LoVo (cell line): ENCODE data around the gene PLAC8L1.

Experiments used
- DNase-seq: peaks from one replicate; pipeline ENCODE4 v3.0.0-alpha.2; 2016; ENCODE audit warnings: low spot score

PLAC8L1 gene

GRCh38 chr5:146079695-146080373, 25.5 kb downstream of the PLAC8L1 start:
- DNase-seq = peak; percentile 41

GRCh38 chr5:146078566-146078965, 26.8 kb downstream of the PLAC8L1 start:
- no peak for DNase-seq

DNA sequence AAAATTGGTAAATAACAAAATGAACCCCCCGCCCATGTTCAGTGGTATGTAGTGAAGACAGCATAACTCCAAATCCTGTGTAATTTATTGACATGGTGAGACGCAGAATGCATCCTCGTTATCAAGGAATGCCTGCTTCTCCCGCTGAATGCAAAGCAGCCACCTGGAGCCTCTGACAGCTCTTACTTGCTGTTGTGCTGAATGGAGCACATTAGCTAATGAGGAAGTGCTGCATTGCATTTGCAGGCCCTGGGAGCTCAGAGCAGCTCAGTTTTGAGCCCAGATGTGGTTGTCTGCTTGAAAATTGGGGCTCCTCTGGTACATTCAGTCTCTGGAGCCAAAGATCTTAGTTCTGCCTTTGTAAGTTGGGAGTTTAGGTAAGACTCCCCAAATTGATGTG, 28.9 kb downstream of the PLAC8L1 start:
- no peak for DNase-seq

- DNase-seq = no peak
Observed at GRCh38 chr5:146076028-146076427, 29.3 kb downstream of the PLAC8L1 start.

- DNase-seq = no peak
Observed at GRCh38 chr5:146073239-146073900, 32.0 kb downstream of the PLAC8L1 start.

- no peak for DNase-seq
Observed at GRCh38 chr5:146072595-146072994, 32.8 kb downstream of the PLAC8L1 start.

DNA sequence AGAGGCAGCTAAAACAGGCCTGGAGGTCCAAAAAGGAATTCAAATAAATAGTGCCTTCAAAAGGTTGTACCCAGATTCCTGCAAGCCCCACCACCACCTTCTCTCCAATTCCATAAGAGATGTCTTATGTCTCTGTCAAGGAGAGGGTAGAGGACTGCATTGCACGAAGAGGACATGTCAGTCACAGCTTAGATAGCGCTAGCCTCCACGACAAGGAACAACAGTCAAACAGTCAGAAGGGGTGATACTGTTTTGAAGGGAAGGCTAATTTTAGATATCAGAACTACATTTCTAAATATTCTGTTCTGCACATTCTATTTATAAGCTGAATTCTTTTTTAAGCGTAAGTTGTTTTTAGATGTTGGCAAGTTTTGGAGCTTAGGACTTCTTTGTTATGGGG, 34.2 kb downstream of the PLAC8L1 start:
- no peak for DNase-seq

DNA sequence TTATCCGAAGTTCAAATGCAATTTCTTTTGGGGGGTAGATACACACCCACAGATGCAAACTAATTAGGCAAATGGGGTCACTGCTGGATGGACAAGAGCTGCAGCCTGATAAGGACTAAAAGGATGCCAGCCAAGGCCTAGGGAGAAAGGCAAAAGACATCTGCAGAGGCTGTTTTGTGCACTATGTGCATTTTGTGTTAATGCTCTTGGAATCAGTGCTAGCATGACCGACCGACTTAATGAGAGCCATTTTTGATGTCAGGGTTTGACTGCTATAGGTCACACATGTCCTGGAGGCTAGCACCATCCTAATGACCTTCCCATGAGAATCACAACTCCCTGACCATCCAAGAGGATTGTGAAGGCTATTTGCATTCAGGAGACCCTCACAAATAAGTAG, 34.6 kb downstream of the PLAC8L1 start:
- no peak for DNase-seq

GRCh38 chr5:146069780-146070099, 35.6 kb downstream of the PLAC8L1 start:
- DNase-seq = no peak

DNA sequence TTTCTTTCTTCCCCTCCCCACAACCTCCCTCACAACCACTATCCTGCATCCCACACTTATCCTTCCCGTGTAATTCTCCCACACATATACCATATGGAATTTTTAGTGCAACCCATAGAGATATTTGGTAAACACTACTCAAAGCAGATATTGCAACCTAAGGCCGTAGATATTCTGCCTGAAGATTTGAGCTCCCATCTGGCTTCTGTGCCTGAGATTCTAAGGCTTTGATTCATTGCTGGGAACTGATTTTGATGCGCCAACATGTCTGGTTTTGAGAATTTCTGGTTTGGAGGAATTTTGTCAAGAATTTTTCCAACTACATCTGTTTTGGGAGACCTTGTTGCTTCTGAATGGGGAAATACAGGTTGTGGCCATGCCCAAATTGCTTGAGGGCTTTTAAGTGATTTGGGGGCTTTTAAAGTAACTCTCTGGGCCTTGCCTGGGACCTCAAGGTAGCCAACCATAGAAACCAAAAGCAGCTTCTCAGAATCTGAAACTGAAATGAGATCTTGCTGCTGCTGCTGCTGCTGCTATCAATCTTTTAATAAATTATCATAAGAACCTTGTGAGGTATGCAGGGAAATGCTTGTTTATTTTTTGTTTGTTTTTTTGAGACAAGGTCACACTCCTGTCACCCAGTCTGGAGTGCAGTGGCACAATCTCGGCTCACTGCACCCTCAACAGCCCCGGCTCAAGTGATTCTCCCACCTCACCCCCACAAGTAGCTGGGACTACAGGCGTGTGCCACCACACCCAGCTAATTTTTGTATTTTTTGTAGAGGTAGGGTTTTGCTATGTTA, 36.2 kb downstream of the PLAC8L1 start:
- DNase-seq = no peak

GRCh38 chr5:146068206-146068605, 37.2 kb downstream of the PLAC8L1 start:
- no peak for DNase-seq

DNA sequence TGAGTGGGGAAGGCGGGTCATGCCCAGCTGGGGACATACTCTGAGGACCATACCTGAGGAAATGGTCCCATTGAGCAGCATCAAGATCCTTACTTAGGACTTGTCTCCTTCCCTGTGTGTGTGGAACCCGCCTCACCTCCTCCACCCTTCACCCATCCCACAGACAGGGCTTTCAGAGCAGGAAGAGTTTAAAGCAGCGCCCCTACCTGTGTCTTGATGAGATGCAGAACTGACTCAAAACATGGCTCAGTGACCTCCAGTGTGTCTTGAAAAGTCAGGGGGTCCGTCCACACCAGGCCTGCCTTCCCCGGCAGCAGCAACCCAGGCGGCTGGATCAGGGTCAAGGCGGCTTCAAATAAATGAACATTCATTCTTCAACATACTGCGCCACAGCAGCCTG, 38.4 kb downstream of the PLAC8L1 start:
- no peak for DNase-seq

DNA sequence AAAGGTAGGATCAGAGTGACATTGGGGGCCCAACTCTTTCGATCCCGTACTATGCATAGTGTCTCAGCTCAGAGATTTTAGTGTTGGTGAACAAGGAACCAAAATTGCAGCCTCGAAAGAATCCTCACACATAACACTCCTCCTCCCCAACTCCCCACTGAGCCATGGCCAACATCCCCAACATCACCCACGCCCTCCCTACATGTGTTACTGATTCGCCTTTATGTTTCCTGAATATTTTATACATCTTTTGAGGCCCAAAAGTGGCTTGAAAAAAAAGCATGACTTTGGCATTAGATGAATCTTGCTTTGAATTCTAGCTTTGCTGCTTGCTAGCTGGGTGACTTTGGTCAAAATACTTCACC, 45.2 kb downstream of the PLAC8L1 start:
- DNase-seq = no peak

- DNase-seq = no peak
Observed at GRCh38 chr5:146059460-146060220, 45.7 kb downstream of the PLAC8L1 start.

DNA sequence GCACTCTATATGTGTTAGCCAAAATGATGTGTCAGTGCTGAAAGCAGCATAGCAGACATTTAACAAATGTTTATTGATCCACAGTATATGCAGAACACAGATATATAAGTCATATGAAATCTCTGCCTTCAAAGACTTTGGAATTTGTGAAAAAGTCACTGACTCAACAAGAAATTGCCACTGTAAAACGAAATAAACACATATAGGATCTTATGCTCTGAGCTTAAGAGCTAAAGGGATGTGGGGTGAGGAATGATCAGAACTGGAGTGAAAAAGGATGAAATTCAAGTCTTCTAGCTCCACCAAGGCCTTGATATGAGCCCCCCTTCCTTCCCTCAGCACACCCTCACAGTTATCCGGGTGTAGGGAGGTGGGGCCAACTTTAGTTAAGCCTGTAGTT, 49.9 kb downstream of the PLAC8L1 start:
- no peak for DNase-seq

DNA sequence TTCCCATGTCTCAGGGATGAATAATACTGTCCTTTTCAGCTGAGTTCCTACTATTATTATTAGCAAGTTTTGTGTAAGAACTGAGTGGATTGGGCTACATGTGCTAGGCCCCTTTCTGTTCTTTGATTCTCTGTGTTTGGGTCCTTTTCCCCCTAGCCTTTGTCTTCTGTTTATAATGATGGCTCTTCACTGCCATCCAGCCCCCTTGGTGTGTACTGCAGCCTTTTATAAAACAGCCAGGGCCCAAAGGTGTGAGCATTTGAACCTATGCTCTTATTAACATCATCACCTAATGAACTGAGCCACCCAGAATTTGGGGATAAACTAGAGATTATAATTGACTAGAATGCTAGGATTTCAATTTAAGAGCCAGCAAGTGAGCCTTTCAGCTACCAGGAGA, 52.6 kb downstream of the PLAC8L1 start:
- no peak for DNase-seq

- DNase-seq = no peak
Observed at GRCh38 chr5:146051678-146052077, 53.7 kb downstream of the PLAC8L1 start.

DNA sequence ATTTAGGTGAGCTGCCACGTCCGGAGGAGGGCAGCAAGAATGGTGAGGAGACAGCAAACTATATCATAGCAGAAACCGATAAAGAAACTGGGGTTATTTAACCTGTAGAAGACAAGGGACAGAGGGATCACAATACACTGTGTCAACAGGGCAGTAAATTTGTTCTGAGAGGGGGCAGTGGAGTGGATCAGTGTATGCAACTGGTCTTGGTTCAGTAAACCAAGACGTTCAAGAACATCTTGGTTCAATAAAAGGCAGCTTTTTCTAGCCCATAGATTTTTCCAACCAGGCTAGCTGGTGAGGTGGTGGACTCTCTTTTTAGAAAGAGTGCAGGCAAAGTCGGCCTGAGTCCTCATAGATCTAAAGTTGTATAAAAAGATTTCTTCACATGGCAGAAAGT, 55.3 kb downstream of the PLAC8L1 start:
- DNase-seq = no peak

DNA sequence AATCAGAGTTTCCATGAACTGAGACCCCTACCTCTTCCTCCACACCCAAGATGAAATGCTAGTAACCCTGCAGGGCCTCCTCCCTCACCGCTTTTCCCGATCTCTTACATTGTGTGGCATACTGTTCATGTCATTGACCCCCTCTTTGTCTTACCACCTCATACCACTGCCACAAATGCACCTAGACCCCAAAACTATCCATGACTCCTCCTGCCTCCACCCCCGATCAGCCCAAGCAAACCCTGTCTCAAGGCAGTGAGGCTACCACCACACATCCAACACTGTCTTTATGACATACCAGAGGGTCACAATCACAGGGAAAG, 55.7 kb downstream of the PLAC8L1 start:
- no peak for DNase-seq

- DNase-seq = peak; percentile 74
Observed at GRCh38 chr5:146048994-146049703, 56.2 kb downstream of the PLAC8L1 start.

GRCh38 chr5:146047396-146047795, 58.0 kb downstream of the PLAC8L1 start:
- peak; percentile 91 for DNase-seq

- no peak for DNase-seq
Observed at GRCh38 chr5:146043722-146044121, 61.7 kb downstream of the PLAC8L1 start.
